ENCODE measurements around the gene SRD5A1.

GRCh38 chr5:6593148-6594016 lies 39.9 kb upstream of the SRD5A1 start:
- TF ChIP-seq CTCF (IDR thresholded peaks at IDR 0.05) (no peak), POLR2A (IDR thresholded peaks at IDR 0.05) (no peak)
